CD8-positive, alpha-beta memory T cell (primary cell): ENCODE data around the gene SDHA. TPM values are rescaled to one million over a fixed set of nuclear protein-coding genes. Genes with fewer than 3 reads are reported as not detected.
"Not testable (repeated sequence)": the region's sequence is repeated elsewhere in the genome, so short reads cannot be mapped to it uniquely, and the experiment has no call there.

Experiments
- CTCF ChIA-PET: fragments of 350-600 bp; sonication (Branson Sonifier 250); formaldehyde crosslinking; loops from one replicate; lab custom pipeline; 2021; ENCODE audit warnings: antibody characterized with exemption; lab: Charles Lee
- POLR2A ChIA-PET: fragments of 350-600 bp; sonication (Branson Sonifier 250); formaldehyde crosslinking; loops from one replicate; lab custom pipeline; 2021; ENCODE audit warnings: antibody characterized with exemption; lab: Charles Lee
- DNase-seq, 5 donors: peaks; one replicate each; pipeline versions ENCODE4 v3.0.0 to v3.0.0-alpha.2; 2020 to 2022; ENCODE audit warnings: mixed read lengths in 1 of 5
- H3K27ac ChIP-seq: one replicate; pipeline ENCODE4 v1.7.0; 2013; ENCODE audit warnings: low read depth, mild to moderate bottlenecking, low read length, moderate library complexity
- H3K27me3 ChIP-seq: 2 replicates; pipeline ENCODE4 v1.7.0; 2013; ENCODE audit warnings: low read length, mild to moderate bottlenecking; ENCODE audit not compliant: insufficient read depth, poor library complexity, severe bottlenecking
- H3K36me3 ChIP-seq: 2 replicates; pipeline ENCODE4 v1.7.0; 2013; ENCODE audit warnings: mild to moderate bottlenecking, low read length, moderate library complexity; ENCODE audit not compliant: insufficient read depth
- H3K4me1 ChIP-seq: 2 replicates; pipeline ENCODE4 v1.7.0; 2013; ENCODE audit warnings: mild to moderate bottlenecking, low read length, moderate library complexity; ENCODE audit not compliant: insufficient read depth
- H3K4me3 ChIP-seq: 2 replicates; pipeline ENCODE4 v1.7.0; 2013; ENCODE audit warnings: mild to moderate bottlenecking, low read length
- H3K9me3 ChIP-seq: 2 replicates; pipeline ENCODE4 v1.7.0; 2013; ENCODE audit warnings: mild to moderate bottlenecking, low read length
- H3K27ac Mint-ChIP-seq, 8 donors: one replicate each; pipeline ENCODE4 v1.8.0; 2020 to 2021; ENCODE audit warnings: mixed read lengths in 8 of 8, mild to moderate bottlenecking in 6 of 8, inconsistent platforms in 3 of 8, moderate library complexity in 3 of 8
- H3K27me3 Mint-ChIP-seq, 2 donors: one replicate each; pipeline ENCODE4 v1.8.0; 2020 to 2021; ENCODE audit warnings: mixed read lengths in 2 of 2, mild to moderate bottlenecking in 1 of 2, moderate library complexity in 1 of 2
- H3K36me3 Mint-ChIP-seq, 3 donors: one replicate each; pipeline ENCODE4 v1.8.0; 2020 to 2021; ENCODE audit warnings: mixed read lengths in 3 of 3, inconsistent platforms in 1 of 3, mild to moderate bottlenecking in 1 of 3
- H3K4me1 Mint-ChIP-seq, 3 donors: one replicate each; pipeline ENCODE4 v1.8.0; 2020 to 2021; ENCODE audit warnings: mixed read lengths in 3 of 3, inconsistent platforms in 1 of 3, mild to moderate bottlenecking in 1 of 3
- H3K4me3 Mint-ChIP-seq, 7 donors: one replicate each; pipeline ENCODE4 v1.8.0; 2020 to 2021; ENCODE audit warnings: mixed read lengths in 7 of 7, mild to moderate bottlenecking in 6 of 7, moderate library complexity in 4 of 7, inconsistent platforms in 2 of 7
- H3K9me3 Mint-ChIP-seq, 5 donors: one replicate each; pipeline ENCODE4 v1.8.0; 2020 to 2022; ENCODE audit warnings: mixed read lengths in 5 of 5, mild to moderate bottlenecking in 3 of 5, moderate library complexity in 2 of 5, inconsistent platforms in 1 of 5
- polyA plus RNA-seq: library from polyadenylated mRNA; unstranded; fragments of 300-500 nt; fragmentation: Illumina TruSeq; gene quantifications from one replicate; pipeline ENCODE4 v1.2.3, GENCODE V29; 2021
- total RNA-seq, 2 experiments: library from RNA; stranded (reverse); gene quantifications; one replicate each; pipeline ENCODE4 v1.2.3, GENCODE V29; 2021

Gene SDHA
- total and polyA plus RNA-seq, 3 experiments from 2014 or later: 168 to 237 (median 171) TPM

- H3K27me3 Mint-ChIP-seq, H3K9me3 Mint-ChIP-seq, DNase-seq, H3K9me3 ChIP-seq, CTCF ChIA-PET, H3K4me1 ChIP-seq, H3K27me3 ChIP-seq, H3K4me3 Mint-ChIP-seq, H3K27ac ChIP-seq, H3K4me3 ChIP-seq, POLR2A ChIA-PET, H3K4me1 Mint-ChIP-seq: not testable (repeated sequence)
- peaks cover 37% of the 10 kb centered on the region for H3K36me3 ChIP-seq
- Mint-ChIP-seq H3K36me3 (peaks cover 17 to 88% (median 31%) of the 10 kb centered on the region in 3 donors), H3K27ac (peak overlapping the region in 1 of 8 donors; percentile 36)
Measured at GRCh38 chr5:237931-238330, 19.8 kb downstream of the SDHA start.

DNA sequence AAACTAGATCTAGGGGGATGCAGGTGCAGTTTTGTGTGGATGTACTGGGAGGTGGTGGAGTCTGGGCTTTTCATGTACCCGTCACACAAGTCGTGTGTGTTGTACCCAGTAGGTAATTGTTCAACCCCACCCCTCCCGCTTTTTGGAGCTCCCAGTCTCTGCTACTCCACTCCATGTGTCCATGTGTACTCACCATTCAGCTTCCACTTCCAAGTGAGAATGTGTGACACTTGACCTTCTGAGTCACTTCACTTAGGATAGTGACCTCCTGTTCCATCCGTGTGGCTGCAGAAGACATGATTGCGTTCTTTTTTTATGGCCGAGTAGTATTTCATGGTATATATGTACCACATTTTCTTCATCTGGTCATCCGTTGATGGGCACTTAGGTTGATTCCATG is 22.4 kb downstream of the SDHA start:
- H3K36me3 ChIP-seq: peaks cover 22% of the 10 kb centered on the region
- H3K27me3 ChIP-seq, H3K4me1 ChIP-seq, H3K27ac ChIP-seq, H3K4me3 ChIP-seq, DNase-seq, H3K9me3 Mint-ChIP-seq, H3K27me3 Mint-ChIP-seq, H3K4me1 Mint-ChIP-seq, H3K9me3 ChIP-seq, CTCF ChIA-PET, POLR2A ChIA-PET, H3K4me3 Mint-ChIP-seq: not testable (repeated sequence)
- peak overlapping the region in 2 of 8 donors; percentile 29 to 35 for H3K27ac Mint-ChIP-seq
- H3K36me3 Mint-ChIP-seq: peaks cover 10 to 87% (median 20%) of the 10 kb centered on the region in 3 donors

GRCh38 chr5:241045-241669 is 23.0 kb downstream of the SDHA start:
- Mint-ChIP-seq H3K27ac (peak overlapping the region in 2 of 8 donors; percentile 35 to 64), H3K36me3 (peaks cover 10 to 87% (median 18%) of the 10 kb centered on the region in 3 donors)
- H3K4me1 Mint-ChIP-seq, H3K9me3 ChIP-seq, H3K27ac ChIP-seq, H3K27me3 Mint-ChIP-seq, POLR2A ChIA-PET, H3K9me3 Mint-ChIP-seq, H3K4me1 ChIP-seq, H3K27me3 ChIP-seq, H3K4me3 ChIP-seq, CTCF ChIA-PET, DNase-seq, H3K4me3 Mint-ChIP-seq: not testable (repeated sequence)
- H3K36me3 ChIP-seq: peaks cover 22% of the 10 kb centered on the region

GRCh38 chr5:243683-244367 is 25.7 kb downstream of the SDHA start:
- H3K27me3 ChIP-seq, H3K4me3 ChIP-seq, H3K9me3 Mint-ChIP-seq, POLR2A ChIA-PET, CTCF ChIA-PET, H3K27ac ChIP-seq, H3K27me3 Mint-ChIP-seq, H3K9me3 ChIP-seq, H3K4me1 Mint-ChIP-seq, H3K4me1 ChIP-seq: not testable (repeated sequence)
- Mint-ChIP-seq H3K4me3 (peak overlapping the region in 1 of 7 donors; percentile 6), H3K36me3 (peaks cover 23 to 93% (median 28%) of the 10 kb centered on the region in 3 donors), H3K27ac (peak overlapping the region; percentile 21 to 76 (median 58))
- H3K36me3 ChIP-seq: peaks cover 37% of the 10 kb centered on the region
- DNase-seq: peak in 1 of 5 donors; percentile 24

GRCh38 chr5:245717-246116 is 27.6 kb downstream of the SDHA start:
- Mint-ChIP-seq H3K27ac (peak overlapping the region in 1 of 8 donors; percentile 50), H3K4me1 (peaks cover 0 to 11% (median 7%) of the 10 kb centered on the region in 3 donors), H3K36me3 (peaks cover 28 to 96% (median 30%) of the 10 kb centered on the region in 3 donors)
- H3K27me3 ChIP-seq, H3K4me1 ChIP-seq, H3K27ac ChIP-seq, H3K9me3 Mint-ChIP-seq, POLR2A ChIA-PET, H3K4me3 ChIP-seq, H3K27me3 Mint-ChIP-seq, H3K4me3 Mint-ChIP-seq, H3K9me3 ChIP-seq, DNase-seq: not testable (repeated sequence)
- peaks cover 34% of the 10 kb centered on the region for H3K36me3 ChIP-seq
- CTCF ChIA-PET: interaction anchor here (1.3 kb wide), 1 partner anchor 57 kb away, joined by 3 read pairs; no protein-coding TSS in a partner anchor

DNA sequence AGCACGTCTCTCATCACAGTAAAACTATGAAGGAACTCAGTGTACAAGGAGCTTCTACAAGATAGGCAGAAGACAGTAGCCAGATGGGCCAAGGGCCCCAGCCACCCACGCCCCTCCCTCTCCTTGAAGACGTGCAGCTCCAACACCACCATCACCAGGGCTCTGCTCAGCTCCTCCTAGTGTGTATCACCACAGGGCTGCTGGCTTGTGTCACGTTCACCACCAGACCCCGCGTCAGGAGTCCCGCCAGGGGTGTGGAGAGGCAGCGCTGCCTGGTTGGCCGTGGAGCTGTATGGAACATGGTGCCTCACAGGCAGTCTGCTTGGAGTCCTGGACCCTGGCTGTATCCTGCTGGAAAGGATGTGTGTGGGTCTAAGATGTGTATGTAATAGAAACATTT is 32.3 kb downstream of the SDHA start:
- H3K27me3 Mint-ChIP-seq, H3K4me3 Mint-ChIP-seq, H3K27ac ChIP-seq, H3K27me3 ChIP-seq, H3K9me3 ChIP-seq, DNase-seq, POLR2A ChIA-PET, CTCF ChIA-PET, H3K4me1 ChIP-seq, H3K4me3 ChIP-seq, H3K9me3 Mint-ChIP-seq: not testable (repeated sequence)
- peaks cover 21% of the 10 kb centered on the region for H3K36me3 ChIP-seq
- peak overlapping the region in 2 of 8 donors; percentile 26 to 90 for H3K27ac Mint-ChIP-seq
- peaks cover 13 to 17% (median 13%) of the 10 kb centered on the region in 3 donors for H3K4me1 Mint-ChIP-seq
- peaks cover 20 to 82% (median 22%) of the 10 kb centered on the region in 3 donors for H3K36me3 Mint-ChIP-seq

- H3K36me3 Mint-ChIP-seq: peaks cover 20 to 82% (median 24%) of the 10 kb centered on the region in 3 donors
- H3K27me3 Mint-ChIP-seq, H3K27ac ChIP-seq, H3K27me3 ChIP-seq, H3K4me1 ChIP-seq, DNase-seq, POLR2A ChIA-PET, H3K4me3 Mint-ChIP-seq, H3K9me3 ChIP-seq, H3K4me3 ChIP-seq, CTCF ChIA-PET, H3K9me3 Mint-ChIP-seq: not testable (repeated sequence)
- peaks cover 13 to 17% (median 13%) of the 10 kb centered on the region in 3 donors for H3K4me1 Mint-ChIP-seq
- peaks cover 21% of the 10 kb centered on the region for H3K36me3 ChIP-seq
- H3K27ac Mint-ChIP-seq: peak overlapping the region in 1 of 8 donors; percentile 35
Measured at GRCh38 chr5:251016-251415, 32.9 kb downstream of the SDHA start.

- H3K36me3 Mint-ChIP-seq: peaks cover 20 to 82% (median 21%) of the 10 kb centered on the region in 3 donors
- H3K27ac ChIP-seq, H3K4me3 ChIP-seq, H3K27me3 Mint-ChIP-seq, DNase-seq, CTCF ChIA-PET, H3K27me3 ChIP-seq, H3K4me1 ChIP-seq, H3K9me3 Mint-ChIP-seq, H3K9me3 ChIP-seq, POLR2A ChIA-PET: not testable (repeated sequence)
- peaks cover 13 to 17% (median 13%) of the 10 kb centered on the region in 3 donors for H3K4me1 Mint-ChIP-seq
- peaks cover 21% of the 10 kb centered on the region for H3K36me3 ChIP-seq
- H3K4me3 Mint-ChIP-seq: peak overlapping the region in 1 of 7 donors; percentile 72
- peak overlapping the region in 4 of 8 donors; percentile 12 to 73 (median 46) for H3K27ac Mint-ChIP-seq
Measured at GRCh38 chr5:251538-251937, 33.4 kb downstream of the SDHA start.
